ENCODE data around the gene PYY. TPM values are rescaled to one million over a fixed set of nuclear protein-coding genes. Genes with fewer than 3 reads are reported as not detected.

The PYY gene
- not detected in 2 replicates for total RNA-seq

GRCh38 chr17:43953746-43954145, at the start of gene PYY:
TSS of gene PYY (minus strand) at chr17:43953940. CDS start at chr17:43953483, 457 bp downstream.

GRCh38 chr17:43942051-43942685, 11.6 kb downstream of the PYY start, which contains the start of gene PPY:
TSS of gene PPY (minus strand) at chr17:43942476. CDS start at chr17:43941654, 822 bp downstream.

GRCh38 chr17:43907425-43907981, 46.2 kb downstream of the PYY start, which contains the start of gene MPP2:
TSS of gene MPP2 (minus strand) at chr17:43907536. CDS start at chr17:43904460, 3,076 bp downstream.

Other genes starting within 250 kb of the PYY start
- gene SOST, start 195.1 kb downstream of the PYY start, total RNA-seq, result not detected in 2 replicates
- gene DUSP3, start 175.0 kb downstream of the PYY start, total RNA-seq, result 47.4 and 64.0 TPM in 2 replicates
- under 0.01 TPM in 1 of 2 replicates, not detected in the other for gene CFAP97D1, start 173.5 kb downstream of the PYY start, total RNA-seq
- 8.6 and 10.0 TPM in 2 replicates for gene MPP3, start 120.8 kb downstream of the PYY start, total RNA-seq
- not detected in 2 replicates for gene CD300LG, start 106.8 kb downstream of the PYY start, total RNA-seq
- 4.3 and 7.4 TPM in 2 replicates for gene MPP2, start 46.4 kb downstream of the PYY start, total RNA-seq
- gene PPY, start 11.5 kb downstream of the PYY start, total RNA-seq, result not detected in 2 replicates
- 3.5 and 5.1 TPM in 2 replicates for gene NAGS, start 50.7 kb upstream of the PYY start, total RNA-seq
- gene TMEM101, start 61.0 kb upstream of the PYY start, total RNA-seq, result 97.4 and 114 TPM in 2 replicates
- gene LSM12, start 112.7 kb upstream of the PYY start, total RNA-seq, result 32.4 and 43.7 TPM in 2 replicates
- gene G6PC3, start 116.8 kb upstream of the PYY start, total RNA-seq, result 28.2 and 30.1 TPM in 2 replicates
- 94.8 and 138 TPM in 2 replicates for gene HDAC5, start 169.7 kb upstream of the PYY start, total RNA-seq
- 0.83 and 4.7 TPM in 2 replicates for gene HROB, start 188.0 kb upstream of the PYY start, total RNA-seq
- gene ASB16, start 216.8 kb upstream of the PYY start, total RNA-seq, result 0.33 and 0.73 TPM in 2 replicates
- 33.2 and 43.3 TPM in 2 replicates for gene TMUB2, start 233.0 kb upstream of the PYY start, total RNA-seq
- gene ATXN7L3, start 245.9 kb upstream of the PYY start, total RNA-seq, result 34.9 and 45.3 TPM in 2 replicates